ENCODE data around the gene COL24A1.

- TF ChIP-seq CTCF (IDR thresholded peaks at IDR 0.05) (no peak), POLR2AphosphoS5 (IDR thresholded peaks at IDR 0.05) (no peak)
Observed at GRCh38 chr1:86085741-86086409, 70.7 kb downstream of the COL24A1 start.

Data from breast epithelium (tissue), 3 donors.